GM19372 (cell line): ENCODE data around the gene ALDH3A1.

ENCODE experiments used
- ATAC-seq: cut with Tn5 transposase; IDR thresholded peaks from one replicate; pipeline ENCODE4 v1.9.1; 2021; ENCODE audit warnings: mild to moderate bottlenecking, low read depth, moderate library complexity; ENCODE audit not compliant: unreplicated experiment

Gene ALDH3A1

DNA sequence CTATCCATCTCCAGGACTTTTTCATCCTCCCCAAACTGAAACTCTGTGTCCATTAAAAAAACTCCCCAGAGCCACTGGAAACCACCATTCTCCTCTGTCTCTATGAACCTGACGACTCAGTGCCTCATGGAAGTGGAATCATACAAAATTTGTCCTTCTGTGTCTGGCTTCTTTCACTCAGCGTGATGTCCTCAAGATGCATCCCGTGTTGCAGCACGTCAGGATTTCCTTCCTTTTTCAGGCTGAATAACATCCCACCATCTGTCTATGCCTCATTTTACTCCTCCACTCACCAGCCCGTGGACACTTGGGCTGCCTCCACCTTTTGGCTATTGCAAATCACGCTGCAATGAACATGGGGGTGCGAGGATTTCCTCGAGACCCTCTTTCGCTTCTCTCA lies 12.6 kb upstream of the ALDH3A1 start:
- ATAC-seq, result no peak

- no peak for ATAC-seq
Observed at GRCh38 chr17:19759568-19760549, 11.8 kb upstream of the ALDH3A1 start.

- no peak for ATAC-seq
Observed at GRCh38 chr17:19757536-19758180, 9.6 kb upstream of the ALDH3A1 start.

DNA sequence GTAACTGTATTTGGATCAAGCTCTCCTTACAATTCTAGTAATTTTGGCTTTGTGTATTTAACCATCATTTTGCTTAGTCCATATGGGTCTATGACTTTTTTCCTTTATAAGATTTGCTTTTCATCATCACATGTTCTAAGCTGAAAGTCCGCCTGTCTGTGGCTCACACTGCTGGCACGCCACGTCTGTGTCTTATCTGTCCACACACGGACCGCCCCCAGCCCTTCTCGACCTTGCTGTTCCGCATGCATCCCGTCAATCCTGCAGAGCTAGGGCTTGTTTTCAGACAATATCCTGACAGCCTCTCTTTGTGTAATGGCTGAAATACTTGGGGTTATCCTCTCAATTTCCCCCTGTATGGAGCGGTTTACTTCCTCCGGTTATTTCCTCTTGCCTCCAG lies 8.4 kb upstream of the ALDH3A1 start:
- no peak for ATAC-seq

GRCh38 chr17:19755821-19756510 lies 7.9 kb upstream of the ALDH3A1 start:
- no peak for ATAC-seq

DNA sequence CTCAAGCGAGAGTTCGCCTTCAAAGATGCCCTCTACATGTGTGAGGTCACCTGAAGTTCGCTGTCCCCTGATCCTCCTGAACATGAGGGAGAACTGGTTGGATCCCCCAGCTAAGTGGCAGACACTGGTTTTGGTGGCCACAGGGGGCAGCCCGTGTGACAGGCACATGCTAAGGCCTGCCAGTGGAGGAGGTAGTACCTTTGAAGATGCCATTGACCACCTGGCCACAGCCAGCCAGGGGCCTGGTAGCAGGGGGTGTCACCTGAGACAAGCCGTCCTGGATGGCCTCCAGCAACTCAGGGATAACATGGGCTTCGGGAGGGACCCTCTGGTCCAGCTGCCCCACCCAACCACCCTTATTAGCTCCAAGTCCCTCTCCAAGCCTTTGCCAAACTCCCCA lies 7.3 kb upstream of the ALDH3A1 start:
- no peak for ATAC-seq

- ATAC-seq, result no peak
Observed at GRCh38 chr17:19753661-19754463, 5.8 kb upstream of the ALDH3A1 start.

DNA sequence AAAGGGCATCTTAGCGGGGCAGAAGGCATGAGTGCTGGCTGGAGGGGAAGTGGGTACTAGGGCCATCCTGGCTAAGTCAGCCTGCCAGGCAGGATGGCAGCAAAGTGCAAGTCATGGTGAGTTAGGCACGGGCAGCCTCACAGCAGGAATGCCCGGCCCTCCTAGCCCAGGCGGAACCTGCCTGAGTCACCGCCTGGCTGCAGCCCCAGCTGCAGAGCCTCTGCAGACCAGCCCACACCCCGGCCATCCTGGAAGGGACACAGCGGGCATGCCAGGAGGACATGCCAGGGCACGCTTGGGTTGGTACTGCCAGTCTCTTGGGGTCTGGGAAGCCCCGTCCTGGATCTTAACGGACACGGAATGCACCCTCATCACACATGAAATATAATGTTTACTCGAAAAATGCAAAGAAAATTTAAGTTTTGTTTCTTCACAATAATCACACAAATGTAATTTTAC lies 5.0 kb upstream of the ALDH3A1 start:
- no peak for ATAC-seq

- ATAC-seq, result no peak
Observed at GRCh38 chr17:19752216-19753050, 4.3 kb upstream of the ALDH3A1 start.

DNA sequence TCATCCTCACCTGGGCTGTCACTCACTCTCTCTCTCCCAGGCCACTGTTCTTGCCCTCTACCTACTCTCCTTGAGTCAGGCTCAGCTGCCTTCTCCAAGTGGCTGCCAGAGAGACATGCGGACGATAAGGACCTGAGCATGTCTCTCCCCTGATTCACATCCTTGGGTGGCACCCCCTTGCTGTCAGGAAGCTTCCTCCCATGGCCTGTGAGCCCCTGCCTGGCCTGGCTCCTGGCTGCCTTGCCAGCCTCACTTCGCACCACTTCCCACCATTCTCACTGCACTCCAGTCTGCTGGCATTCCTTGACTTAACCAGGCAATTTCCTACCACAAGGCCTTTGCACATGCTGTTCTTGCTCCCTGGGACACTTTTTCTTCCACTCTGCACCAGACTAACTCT lies 2.7 kb upstream of the ALDH3A1 start:
- no peak for ATAC-seq

DNA sequence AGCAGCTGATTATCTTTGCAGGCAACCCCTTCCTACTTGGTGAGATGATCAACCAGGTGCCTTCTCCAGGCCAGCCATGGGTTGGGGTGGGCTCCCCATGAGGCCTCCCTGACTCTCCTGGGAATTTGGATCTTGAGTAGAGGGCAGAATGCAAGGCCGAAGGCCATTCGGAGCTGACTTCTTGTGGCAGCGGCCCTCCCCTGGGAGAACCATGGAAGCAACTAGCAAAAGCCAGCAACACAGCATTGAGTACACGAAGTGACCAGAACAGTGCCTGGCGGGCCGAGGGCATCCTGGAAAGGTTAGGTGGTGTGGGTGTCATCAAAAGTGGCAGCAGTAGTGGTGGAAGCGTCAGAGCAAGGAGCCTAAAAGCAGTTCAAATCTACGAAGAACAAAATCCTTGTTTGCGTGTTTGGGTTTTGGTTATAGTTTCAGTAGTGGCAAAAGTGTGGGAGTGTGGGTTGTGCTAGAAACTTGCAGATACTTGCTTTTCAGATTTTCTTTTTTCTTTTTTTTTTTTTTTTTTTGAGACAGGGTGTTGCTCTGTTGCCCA lies 2.0 kb upstream of the ALDH3A1 start:
- no peak for ATAC-seq

DNA sequence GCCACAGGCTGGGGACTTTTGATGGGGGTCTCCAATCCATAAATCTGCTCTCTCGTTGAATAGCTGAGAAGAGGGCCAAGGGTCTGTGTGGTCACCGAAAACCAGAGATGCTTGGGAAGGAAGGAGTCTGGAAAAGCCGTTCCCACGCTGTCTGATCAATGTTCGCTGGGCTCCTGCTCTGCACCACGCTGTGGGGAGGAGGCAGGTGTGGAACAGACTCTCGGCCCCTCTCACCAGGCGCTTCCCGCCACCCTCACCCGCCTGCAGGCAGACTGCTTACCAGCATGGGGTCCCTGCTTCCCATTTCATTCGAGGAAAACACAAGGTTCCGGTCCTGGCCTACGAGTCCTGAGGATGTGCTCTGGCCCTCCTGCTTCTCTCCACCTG lies 702 bp upstream of the ALDH3A1 start:
- ATAC-seq, result no peak

DNA sequence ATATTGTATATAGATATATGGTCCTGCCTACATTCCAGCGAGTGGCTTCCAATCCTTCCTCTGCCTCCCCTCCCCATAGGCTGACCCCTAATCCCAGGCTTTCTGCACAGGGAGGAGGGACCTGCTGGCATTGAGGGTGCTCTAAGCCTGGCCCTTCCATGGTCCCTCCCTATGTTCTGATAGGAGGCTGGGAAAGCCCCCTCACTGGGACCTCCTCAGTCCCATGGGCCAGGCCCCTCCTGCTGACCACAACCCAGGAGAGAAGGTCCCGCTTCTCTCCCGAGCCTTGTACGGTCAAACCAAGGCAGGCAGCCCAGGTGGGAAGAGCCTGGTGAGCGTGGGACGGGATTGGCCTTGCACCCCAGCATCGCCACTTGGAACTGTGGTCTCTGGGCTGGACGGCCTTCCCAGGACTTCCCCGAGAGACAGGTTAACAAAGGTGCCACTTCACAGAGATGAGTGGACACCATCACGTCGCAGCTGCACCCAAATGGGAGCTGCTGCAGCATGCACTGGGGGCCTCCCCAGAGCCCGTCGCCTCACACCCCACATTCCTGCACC lies 859 bp downstream of the ALDH3A1 start:
- no peak for ATAC-seq

GRCh38 chr17:19746517-19746916 lies 1.6 kb downstream of the ALDH3A1 start:
- ATAC-seq, result no peak

GRCh38 chr17:19744922-19745757 lies 3.0 kb downstream of the ALDH3A1 start:
- ATAC-seq, result no peak

DNA sequence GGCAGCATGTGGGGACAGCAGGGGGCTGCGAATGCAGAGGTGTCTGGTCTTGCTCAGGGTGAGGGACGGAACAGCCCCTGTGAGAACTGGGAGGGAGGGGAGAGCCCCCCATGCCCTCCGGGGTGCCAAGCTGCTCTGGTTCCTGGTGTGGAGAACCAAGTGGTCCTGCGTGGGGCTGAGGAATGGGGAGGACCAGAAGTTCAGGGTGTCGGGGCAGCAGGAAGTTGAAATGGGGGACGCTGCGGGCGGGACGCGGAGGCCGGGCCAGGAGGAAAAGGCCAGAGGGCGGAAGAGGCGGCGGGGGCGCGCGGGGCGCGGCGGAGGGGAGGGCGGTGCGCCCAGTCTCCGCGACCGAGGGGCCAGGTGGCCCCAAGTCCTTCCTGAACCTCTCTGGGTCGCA lies 3.6 kb downstream of the ALDH3A1 start:
- no peak for ATAC-seq

DNA sequence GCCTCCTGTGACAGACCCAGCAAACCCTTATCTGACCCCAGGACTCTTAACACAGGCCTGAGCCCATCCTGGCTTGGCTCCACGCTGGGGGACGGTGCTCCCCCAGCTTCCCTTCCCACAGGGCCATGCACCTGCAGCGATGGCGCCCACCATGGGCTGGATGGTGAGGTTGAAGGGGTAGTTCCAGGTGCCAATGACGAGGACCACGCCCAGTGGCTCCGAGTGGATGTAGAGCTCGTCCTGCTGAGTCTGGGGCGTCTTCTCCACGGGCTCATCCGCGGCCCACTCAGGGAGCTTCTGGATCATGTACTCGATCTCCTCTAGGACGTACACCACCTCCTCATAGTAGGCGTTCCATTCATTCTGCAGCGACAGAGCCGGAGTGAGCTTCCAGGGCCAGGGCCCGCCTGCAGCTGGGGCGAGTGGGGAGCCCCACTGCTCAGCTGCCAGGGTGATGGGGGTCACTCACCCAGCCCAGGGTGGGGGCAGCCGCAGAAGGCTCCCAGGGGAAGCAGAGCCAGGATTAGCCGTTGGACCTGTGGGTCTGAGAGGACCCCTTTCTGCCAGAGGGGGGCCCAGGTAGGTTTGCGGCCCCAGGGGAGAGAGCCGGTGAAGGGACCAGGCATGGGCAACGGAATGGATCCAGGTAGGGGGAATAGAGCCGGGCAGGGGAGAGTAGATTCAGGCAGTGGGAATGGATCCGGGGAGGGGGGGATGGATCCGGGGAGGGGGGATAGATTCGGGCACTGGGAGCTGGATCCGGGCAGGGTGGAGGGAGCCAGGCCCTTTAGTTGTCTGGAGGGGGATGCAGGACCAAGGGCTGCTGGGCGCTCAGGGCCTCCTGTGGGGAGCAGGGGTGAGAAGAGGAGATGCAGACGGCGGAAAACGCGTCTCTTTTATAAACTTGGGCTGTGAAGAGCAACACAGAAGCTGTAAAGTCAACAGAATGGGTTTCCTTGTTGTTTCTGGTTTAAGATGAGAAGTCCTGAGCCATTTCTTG lies 4.7 kb downstream of the ALDH3A1 start:
- no peak for ATAC-seq
